SU-DHL-6 (cell line): ENCODE data around the gene RAB31.

Experiments
- CTCF ChIP-seq: fragments of 200-600 bp; sonication (generic); IDR thresholded peaks from one replicate; pipeline ENCODE4 v1.5.1; 2017; ENCODE audit warnings: antibody characterized with exemption, mild to moderate bottlenecking, low read length, moderate library complexity; ENCODE audit not compliant: insufficient read depth, poor library complexity, severe bottlenecking
- EZH2phosphoT487 ChIP-seq: fragments of 200-600 bp; sonication (generic), shearing (Covaris generic); conservative IDR thresholded peaks from 2 replicates; pipeline ENCODE4 v1.6.1; 2018; ENCODE audit warnings: mild to moderate bottlenecking, antibody characterized with exemption, low read length, moderate library complexity, mixed read lengths

- TF ChIP-seq CTCF (no peak), EZH2phosphoT487 (no peak)
These were observed 16.9 kb downstream of the RAB31 start for GRCh38 chr18:9724797-9725585.
